A204.1 (cell line): ENCODE results near the gene PRKCE.
"Not testable (repeated sequence)": the region's sequence is repeated elsewhere in the genome, so short reads cannot be mapped to it uniquely, and the experiment has no call there.

ENCODE experiments used
- FAIRE-seq: peaks from 2 replicates; lab custom pipeline; 2012; peaks lifted over from hg19 to GRCh38; lab: Jason Lieb, UNC

PRKCE gene

GRCh38 chr2:45699032-45699658 lies 47.7 kb downstream of the PRKCE start:
- no peak for FAIRE-seq

GRCh38 chr2:45700407-45701013 lies 49.0 kb downstream of the PRKCE start:
- FAIRE-seq: no peak

- FAIRE-seq: no peak
These were observed 53.8 kb downstream of the PRKCE start for GRCh38 chr2:45705233-45705632.

- FAIRE-seq: no peak
These were observed 54.6 kb downstream of the PRKCE start for GRCh38 chr2:45706033-45706432.

GRCh38 chr2:45707006-45707405 lies 55.5 kb downstream of the PRKCE start:
- no peak for FAIRE-seq

GRCh38 chr2:45707661-45708060 lies 56.2 kb downstream of the PRKCE start:
- FAIRE-seq: no peak

- no peak for FAIRE-seq
These were observed 57.0 kb downstream of the PRKCE start for GRCh38 chr2:45708501-45708900.

- no peak for FAIRE-seq
These were observed 57.7 kb downstream of the PRKCE start for GRCh38 chr2:45709137-45709536.

GRCh38 chr2:45710468-45710867 lies 59.0 kb downstream of the PRKCE start:
- FAIRE-seq: no peak

GRCh38 chr2:45711224-45711623 lies 59.7 kb downstream of the PRKCE start:
- no peak for FAIRE-seq

GRCh38 chr2:45712570-45712969 lies 61.1 kb downstream of the PRKCE start:
- FAIRE-seq: no peak

- no peak for FAIRE-seq
These were observed 61.7 kb downstream of the PRKCE start for GRCh38 chr2:45713136-45713535.

GRCh38 chr2:45713591-45713990 lies 62.1 kb downstream of the PRKCE start:
- FAIRE-seq: no peak

GRCh38 chr2:45714679-45715078 lies 63.2 kb downstream of the PRKCE start:
- no peak for FAIRE-seq

- FAIRE-seq: no peak
These were observed 64.3 kb downstream of the PRKCE start for GRCh38 chr2:45715601-45716379.

- FAIRE-seq: not testable (repeated sequence)
These were observed 65.0 kb downstream of the PRKCE start for GRCh38 chr2:45716432-45716831.

GRCh38 chr2:45716915-45717314 lies 65.4 kb downstream of the PRKCE start:
- FAIRE-seq: no peak

- no peak for FAIRE-seq
These were observed 68.7 kb downstream of the PRKCE start for GRCh38 chr2:45720210-45720609.

- no peak for FAIRE-seq
These were observed 69.7 kb downstream of the PRKCE start for GRCh38 chr2:45721150-45721549.

- FAIRE-seq: no peak
These were observed 71.0 kb downstream of the PRKCE start for GRCh38 chr2:45722477-45722876.

GRCh38 chr2:45723857-45724256 lies 72.4 kb downstream of the PRKCE start:
- FAIRE-seq: no peak

GRCh38 chr2:45724335-45724734 lies 72.9 kb downstream of the PRKCE start:
- no peak for FAIRE-seq

GRCh38 chr2:45725731-45726130 lies 74.3 kb downstream of the PRKCE start:
- FAIRE-seq: no peak

GRCh38 chr2:45726188-45726587 lies 74.7 kb downstream of the PRKCE start:
- FAIRE-seq: no peak
